ENCODE measurements around the gene PIP4P1. TPM values are rescaled to one million over a fixed set of nuclear protein-coding genes. Genes with fewer than 3 reads are reported as not detected.
"Not testable (repeated sequence)": the region's sequence is repeated elsewhere in the genome, so short reads cannot be mapped to it uniquely, and the experiment has no call there.

Gene PIP4P1
- polyA plus RNA-seq, 4 donors = 34.1 to 38.0 (median 36.4) TPM

- DNase-seq (ENCODE audit: low read depth in 4 of 4, low spot score in 3 of 4) = no peak
These were observed 16.1 kb upstream of the PIP4P1 start for GRCh38 chr14:20477211-20477876.

- DNase-seq (ENCODE audit: low read depth in 4 of 4, low spot score in 3 of 4) = no peak
These were observed 15.5 kb upstream of the PIP4P1 start for GRCh38 chr14:20476776-20477175.

GRCh38 chr14:20472536-20473169, 11.4 kb upstream of the PIP4P1 start:
- no peak for DNase-seq (ENCODE audit: low read depth in 4 of 4, low spot score in 3 of 4)

- DNase-seq (ENCODE audit: low read depth in 4 of 4, low spot score in 3 of 4) = no peak
These were observed 9.3 kb upstream of the PIP4P1 start for GRCh38 chr14:20470603-20470901.

- DNase-seq (ENCODE audit: low read depth in 4 of 4, low spot score in 3 of 4) = peak in 2 of 4 donors; percentile 18 to 41
These were observed 8.8 kb upstream of the PIP4P1 start for GRCh38 chr14:20469890-20470602.

- peak in 2 of 4 donors; percentile 62 to 72 for DNase-seq (ENCODE audit: low read depth in 4 of 4, low spot score in 3 of 4)
These were observed 8.1 kb upstream of the PIP4P1 start, which contains the start of gene PNP for GRCh38 chr14:20469242-20469889. TSS of gene PNP (plus strand) at chr14:20469406. CDS start at chr14:20469525, 119 bp downstream.

- no peak for DNase-seq (ENCODE audit: low read depth in 4 of 4, low spot score in 3 of 4)
These were observed 7.6 kb upstream of the PIP4P1 start for GRCh38 chr14:20468764-20469241.

- peak in 1 of 4 donors; percentile 5 for DNase-seq (ENCODE audit: low read depth in 4 of 4, low spot score in 3 of 4)
These were observed 593 bp downstream of the PIP4P1 start for GRCh38 chr14:20460458-20461224.

GRCh38 chr14:20458031-20458789, 3.0 kb downstream of the PIP4P1 start:
- no peak for DNase-seq (ENCODE audit: low read depth in 4 of 4, low spot score in 3 of 4)

GRCh38 chr14:20456971-20457370, 4.3 kb downstream of the PIP4P1 start:
- no peak for DNase-seq (ENCODE audit: low read depth in 4 of 4, low spot score in 3 of 4)

GRCh38 chr14:20455355-20456300, 5.6 kb downstream of the PIP4P1 start:
- no peak for DNase-seq (ENCODE audit: low read depth in 4 of 4, low spot score in 3 of 4)

GRCh38 chr14:20454516-20455354, 6.5 kb downstream of the PIP4P1 start, which contains the start of the genes APEX1 and OSGEP:
TSS of gene APEX1 (plus strand) at chr14:20455226. CDS start at chr14:20455646, 420 bp downstream.
TSS of gene OSGEP (minus strand) at chr14:20454812. CDS start at chr14:20454683, 129 bp downstream.
- peak; percentile 97 to 99 (median 98) for DNase-seq (ENCODE audit: low read depth in 4 of 4, low spot score in 3 of 4)

GRCh38 chr14:20452831-20453230, 8.4 kb downstream of the PIP4P1 start:
- not testable (repeated sequence) for DNase-seq (ENCODE audit: low read depth in 4 of 4, low spot score in 3 of 4)

- DNase-seq (ENCODE audit: low read depth in 4 of 4, low spot score in 3 of 4) = no peak
These were observed 14.3 kb downstream of the PIP4P1 start for GRCh38 chr14:20446889-20447288.

GRCh38 chr14:20443650-20444049, 17.6 kb downstream of the PIP4P1 start:
- not testable (repeated sequence) for DNase-seq (ENCODE audit: low read depth in 4 of 4, low spot score in 3 of 4)

- DNase-seq (ENCODE audit: low read depth in 4 of 4, low spot score in 3 of 4) = no peak
These were observed 19.8 kb downstream of the PIP4P1 start for GRCh38 chr14:20441461-20441860.

- DNase-seq (ENCODE audit: low read depth in 4 of 4, low spot score in 3 of 4) = no peak
These were observed 20.4 kb downstream of the PIP4P1 start for GRCh38 chr14:20440882-20441281.
